Stimulated activated CD8-positive, alpha-beta memory T cell treated with anti-CD3 and anti-CD28 coated beads, Interleukin-4, amount 100 ng/mL, for 4 hours (primary cell): ENCODE measurements around the gene PTTG1IP.

ENCODE experiments used
- DNase-seq, 2 donors: peaks; one replicate each; pipeline ENCODE4 v3.0.0-alpha.2; 2020; ENCODE audit warnings: low read depth in 2 of 2, low spot score in 1 of 2

Gene PTTG1IP

GRCh38 chr21:44866780-44867179 is 6.7 kb downstream of the PTTG1IP start:
- DNase-seq = no peak

GRCh38 chr21:44865561-44866280 is 7.8 kb downstream of the PTTG1IP start:
- no peak for DNase-seq

GRCh38 chr21:44862869-44863685 is 10.4 kb downstream of the PTTG1IP start:
- DNase-seq = no peak

- no peak for DNase-seq
Observed at GRCh38 chr21:44858791-44859190, 14.7 kb downstream of the PTTG1IP start.

GRCh38 chr21:44858291-44858690 is 15.2 kb downstream of the PTTG1IP start:
- no peak for DNase-seq

- no peak for DNase-seq
Observed at GRCh38 chr21:44857127-44857892, 16.2 kb downstream of the PTTG1IP start.

GRCh38 chr21:44856131-44856530 is 17.4 kb downstream of the PTTG1IP start:
- no peak for DNase-seq

GRCh38 chr21:44855572-44855971 is 17.9 kb downstream of the PTTG1IP start:
- DNase-seq = no peak

- no peak for DNase-seq
Observed at GRCh38 chr21:44854664-44855446, 18.6 kb downstream of the PTTG1IP start.

- DNase-seq = no peak
Observed at GRCh38 chr21:44854391-44854663, 19.2 kb downstream of the PTTG1IP start.

GRCh38 chr21:44853601-44854390 is 19.7 kb downstream of the PTTG1IP start:
- DNase-seq = no peak

- no peak for DNase-seq
Observed at GRCh38 chr21:44850905-44851657, 22.4 kb downstream of the PTTG1IP start.

- no peak for DNase-seq
Observed at GRCh38 chr21:44850208-44850800, 23.2 kb downstream of the PTTG1IP start.

GRCh38 chr21:44849616-44850130 is 23.8 kb downstream of the PTTG1IP start:
- DNase-seq = no peak

GRCh38 chr21:44848821-44849521 is 24.5 kb downstream of the PTTG1IP start:
- DNase-seq = no peak

- no peak for DNase-seq
Observed at GRCh38 chr21:44847261-44848056, 26.0 kb downstream of the PTTG1IP start.

GRCh38 chr21:44846485-44847260 is 26.8 kb downstream of the PTTG1IP start:
- no peak for DNase-seq
